GM21717 (cell line): Measurements from ENCODE around the gene MED13L.
"Not testable (repeated sequence)": the region's sequence is repeated elsewhere in the genome, so short reads cannot be mapped to it uniquely, and the experiment has no call there.

Experiments used
- ATAC-seq: cut with Tn5 transposase; IDR thresholded peaks from one replicate; pipeline ENCODE4 v1.9.1; 2021; ENCODE audit warnings: mild to moderate bottlenecking, moderate library complexity; ENCODE audit not compliant: unreplicated experiment

Gene MED13L

DNA sequence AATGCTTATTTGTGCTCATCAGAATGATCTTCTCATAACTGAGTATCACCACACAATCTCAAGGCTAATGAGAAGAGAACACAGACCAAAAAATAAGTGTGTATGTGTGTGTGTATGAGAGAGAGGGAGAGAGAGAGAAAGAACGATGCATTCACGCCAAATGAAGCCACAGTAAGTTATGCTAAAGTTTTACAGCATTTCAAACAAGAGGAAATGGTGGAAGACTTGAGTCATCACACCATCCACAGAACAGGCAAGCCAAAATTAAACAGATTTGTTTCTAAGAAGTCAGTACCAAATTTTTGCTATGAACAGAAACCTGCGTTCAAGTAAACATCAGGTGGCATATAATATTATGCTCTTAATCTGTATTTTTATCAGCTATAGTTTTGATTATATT lies 141.2 kb downstream of the MED13L start:
- ATAC-seq: no peak

DNA sequence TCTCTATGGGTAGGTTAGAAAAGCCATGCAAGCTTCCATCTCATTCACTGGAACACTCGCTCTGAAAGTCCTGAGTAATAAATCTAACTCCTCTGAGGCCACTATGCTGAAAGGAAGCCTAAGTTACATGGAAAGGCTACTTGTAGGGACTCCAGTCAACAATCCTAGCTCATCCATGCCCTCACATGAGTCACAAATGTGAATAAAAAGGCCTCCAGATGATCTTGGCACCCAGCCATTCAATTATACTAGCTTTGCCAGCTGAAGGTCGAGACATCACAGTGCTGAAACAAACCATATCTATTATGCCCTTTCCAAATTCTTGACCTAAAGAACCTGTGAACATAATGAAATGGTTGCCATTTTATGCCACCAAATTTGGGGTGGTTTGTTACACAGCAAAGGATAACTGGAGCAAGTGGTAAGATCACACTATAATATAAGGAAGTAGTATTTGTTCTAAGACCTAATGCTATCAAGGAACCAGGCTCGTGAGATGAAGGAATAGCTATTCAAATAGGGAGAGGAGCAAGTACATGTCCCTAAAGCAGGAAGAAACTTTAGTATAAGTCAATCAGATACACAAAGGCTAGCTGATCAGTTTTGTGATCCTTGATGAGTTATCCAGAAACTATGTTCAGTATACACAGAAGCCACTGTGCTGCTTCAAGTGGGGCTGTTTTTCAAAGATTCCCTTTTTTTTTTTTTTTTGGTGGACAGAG lies 142.1 kb downstream of the MED13L start:
- ATAC-seq: no peak

DNA sequence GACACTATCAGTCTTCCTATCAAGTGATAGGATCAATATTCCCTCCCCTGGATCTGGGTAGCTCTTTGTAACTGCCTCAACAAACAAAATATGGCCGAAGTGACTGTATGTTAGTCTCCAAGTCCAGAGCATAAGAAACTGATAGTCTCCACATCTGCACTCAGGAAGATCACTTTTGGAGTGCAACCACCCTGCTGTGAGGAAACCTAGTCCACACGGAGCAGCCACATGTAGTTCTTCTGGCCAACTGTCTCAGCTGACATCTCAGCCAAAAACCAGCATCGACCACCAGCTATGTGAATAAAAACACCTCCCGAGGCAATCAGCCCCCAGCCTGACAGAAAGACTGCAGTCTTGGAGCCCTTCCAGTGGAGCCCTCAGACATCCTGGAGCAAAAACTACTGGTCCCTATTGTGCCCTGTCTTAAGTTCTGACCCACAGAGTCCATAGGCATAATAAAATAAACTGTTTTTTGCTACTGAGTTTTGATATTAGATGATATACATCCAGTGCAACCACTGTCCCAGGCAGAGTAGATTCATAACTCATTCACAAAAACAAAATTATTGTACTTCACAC lies 143.8 kb downstream of the MED13L start:
- no peak for ATAC-seq

DNA sequence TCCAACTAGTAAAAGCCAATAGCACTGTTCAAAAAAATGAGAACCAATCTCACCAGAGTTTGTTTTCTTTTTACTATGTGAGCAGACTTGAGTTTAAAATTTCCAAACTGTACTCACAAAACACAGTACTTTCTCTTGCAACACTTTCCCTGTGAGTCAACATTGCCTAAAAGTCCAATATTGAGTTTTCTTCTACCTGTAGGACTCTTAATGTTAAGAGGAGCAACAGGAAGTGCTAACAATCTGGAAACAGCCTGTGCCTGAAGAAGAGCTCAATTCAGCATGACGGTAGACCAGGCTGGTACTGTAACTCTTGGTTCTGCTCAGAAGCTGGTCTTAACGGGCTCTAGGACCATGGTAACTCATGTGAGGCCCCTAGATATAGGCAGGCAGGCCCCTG lies 144.3 kb downstream of the MED13L start:
- no peak for ATAC-seq

DNA sequence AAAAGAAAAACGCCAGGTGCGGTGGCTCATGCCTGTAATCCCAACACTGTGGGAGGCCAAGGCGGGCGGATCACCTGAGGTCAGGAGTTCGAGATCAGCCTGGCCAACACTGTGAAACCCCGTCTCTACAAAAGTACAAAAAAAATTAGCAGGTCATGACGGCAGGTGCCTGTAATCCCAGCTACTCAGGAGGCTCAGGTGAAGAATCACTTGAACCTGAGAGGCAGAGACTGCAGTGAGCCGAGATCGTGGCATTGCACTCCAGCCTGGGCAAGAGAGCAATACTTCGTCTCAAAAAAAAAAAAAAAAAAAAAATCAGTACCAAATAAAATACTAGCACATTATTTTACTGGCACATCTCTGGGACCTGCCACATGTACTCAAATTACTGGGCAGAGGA lies 145.5 kb downstream of the MED13L start:
- not testable (repeated sequence) for ATAC-seq

DNA sequence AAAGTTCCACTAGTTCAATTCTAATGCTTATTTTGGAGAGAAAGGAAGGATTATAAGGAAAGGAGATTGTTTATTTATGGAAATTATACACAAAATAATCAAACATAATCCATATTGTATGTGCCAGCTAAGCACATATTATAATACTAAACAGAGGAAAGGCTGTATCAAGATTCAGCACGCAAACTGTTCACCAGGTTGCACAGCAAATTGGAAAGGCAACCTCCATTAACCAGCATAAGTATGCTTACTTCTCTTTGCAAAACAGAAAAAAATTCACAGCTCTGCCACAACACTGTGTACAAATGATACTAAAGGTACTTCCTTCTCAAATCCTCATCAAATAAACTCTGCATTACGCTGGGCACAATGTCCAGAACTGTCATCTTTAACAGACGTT lies 146.3 kb downstream of the MED13L start:
- ATAC-seq: no peak

DNA sequence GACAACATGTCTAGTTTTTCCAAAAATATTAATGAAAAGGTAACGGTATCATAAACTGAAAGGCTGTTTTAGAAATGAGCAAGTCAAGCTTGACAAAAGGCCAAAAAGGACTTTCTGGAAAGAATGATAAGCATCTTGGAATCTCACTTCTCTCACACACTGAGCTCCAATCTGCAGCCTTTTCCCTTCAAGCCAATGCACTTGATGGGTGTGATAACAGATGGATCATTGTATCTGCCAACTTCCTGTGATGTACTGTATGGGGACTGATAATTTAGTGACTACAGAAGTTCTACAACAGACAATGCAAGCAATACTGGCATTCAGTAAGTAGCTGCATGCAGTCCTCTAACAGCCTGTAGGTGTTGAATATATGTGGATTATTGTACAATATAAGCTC lies 147.1 kb downstream of the MED13L start:
- ATAC-seq: no peak

DNA sequence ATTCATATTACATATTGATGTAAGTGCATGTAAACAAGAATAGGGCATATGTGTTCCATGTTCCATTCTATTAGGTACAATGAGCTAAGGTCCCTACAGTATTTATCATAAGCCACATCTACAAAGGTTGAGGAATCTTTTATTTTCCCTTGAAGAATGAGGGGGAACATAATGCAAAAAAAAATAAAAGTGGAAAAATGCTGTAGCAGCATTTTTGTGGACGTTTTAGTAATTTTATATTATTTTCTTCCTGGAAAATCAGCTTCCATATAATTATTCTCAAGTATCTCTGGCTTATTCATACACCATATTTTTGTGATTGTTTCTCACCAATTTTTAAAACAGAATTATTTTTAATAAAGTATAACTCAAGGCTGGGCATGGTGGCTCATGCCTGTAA lies 148.7 kb downstream of the MED13L start:
- ATAC-seq: no peak

DNA sequence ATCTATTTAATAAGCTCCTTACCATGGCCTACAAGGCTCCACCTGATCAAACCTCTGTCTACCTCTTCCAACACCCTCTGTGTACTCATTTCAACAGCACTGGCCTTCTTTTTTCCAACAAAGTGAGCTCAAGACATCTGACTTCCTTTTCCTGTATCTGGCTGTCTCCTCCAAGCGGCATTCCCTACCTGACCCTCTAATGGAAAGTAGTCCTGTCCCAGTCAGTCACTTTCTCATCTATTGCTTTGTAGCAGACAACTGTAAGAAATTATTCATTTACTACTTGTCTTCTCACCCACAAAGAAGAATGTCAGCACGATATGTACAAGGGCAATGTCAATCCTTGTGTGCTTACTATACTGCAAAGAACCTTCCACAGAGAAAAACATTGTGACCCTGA lies 149.6 kb downstream of the MED13L start:
- no peak for ATAC-seq

DNA sequence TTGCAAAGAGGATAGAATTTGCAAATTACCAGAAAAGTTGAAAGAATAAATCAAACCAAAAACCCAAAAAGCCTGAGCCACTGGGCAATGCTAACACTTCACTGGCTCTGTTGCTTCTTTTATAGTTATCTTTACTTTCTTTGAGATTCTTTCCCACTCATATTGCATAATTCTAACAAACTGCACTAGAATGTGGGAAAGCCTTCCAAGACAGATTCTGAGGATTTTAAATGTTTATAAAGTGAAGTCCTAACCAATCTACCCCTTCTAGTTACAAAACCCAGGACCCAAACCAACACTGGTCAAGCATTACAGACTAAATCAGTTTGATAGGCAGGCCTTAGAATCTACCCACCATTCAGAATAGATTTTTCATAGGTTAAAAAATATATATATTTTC lies 150.9 kb downstream of the MED13L start:
- no peak for ATAC-seq

DNA sequence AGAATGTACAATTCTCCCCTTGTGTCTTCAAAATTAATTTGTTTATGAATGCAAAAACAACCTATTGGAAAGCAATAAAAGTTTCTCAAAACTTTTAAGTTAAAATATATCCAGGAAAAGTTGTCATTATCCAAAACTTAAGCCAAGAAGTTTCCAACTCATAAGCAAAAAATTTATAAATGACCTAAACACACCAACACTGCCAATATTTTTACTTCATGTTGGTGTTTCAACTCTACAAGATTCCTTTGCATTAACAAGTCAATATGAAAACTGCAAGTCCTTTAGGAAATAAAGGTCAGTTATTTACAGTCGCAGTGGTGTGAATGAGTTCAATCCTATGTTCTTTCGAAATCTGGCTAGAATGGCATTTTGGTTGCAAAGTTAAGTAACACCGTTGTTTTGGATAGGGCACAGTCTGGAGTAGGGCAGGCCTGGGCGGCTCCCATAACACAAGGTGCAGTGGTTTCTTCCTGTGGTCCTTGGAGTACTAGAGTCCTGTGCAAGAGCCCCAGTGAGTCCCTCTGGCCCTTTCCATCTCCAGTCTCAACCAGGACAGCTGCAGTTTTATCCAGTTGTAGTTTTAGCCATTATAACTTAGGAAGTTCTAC lies 151.4 kb downstream of the MED13L start:
- no peak for ATAC-seq

DNA sequence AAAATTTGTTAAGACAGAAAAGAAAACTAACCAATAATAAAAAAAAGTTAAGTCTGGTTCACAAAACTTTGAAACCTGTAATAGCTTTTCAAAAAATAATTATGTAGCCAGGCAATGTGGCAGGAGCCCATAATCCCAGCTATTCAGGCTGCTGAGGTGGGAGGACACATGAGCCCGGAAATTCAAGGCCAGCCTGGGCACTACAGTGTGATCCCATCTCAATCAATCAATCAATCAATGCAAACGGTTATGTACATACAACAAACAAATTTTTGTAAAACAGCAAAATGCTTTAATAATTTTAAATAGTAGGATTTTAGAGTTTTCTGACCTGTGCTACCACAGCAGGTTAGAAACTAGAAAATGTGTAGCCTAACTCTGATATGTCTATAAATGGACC lies 152.4 kb downstream of the MED13L start:
- no peak for ATAC-seq

DNA sequence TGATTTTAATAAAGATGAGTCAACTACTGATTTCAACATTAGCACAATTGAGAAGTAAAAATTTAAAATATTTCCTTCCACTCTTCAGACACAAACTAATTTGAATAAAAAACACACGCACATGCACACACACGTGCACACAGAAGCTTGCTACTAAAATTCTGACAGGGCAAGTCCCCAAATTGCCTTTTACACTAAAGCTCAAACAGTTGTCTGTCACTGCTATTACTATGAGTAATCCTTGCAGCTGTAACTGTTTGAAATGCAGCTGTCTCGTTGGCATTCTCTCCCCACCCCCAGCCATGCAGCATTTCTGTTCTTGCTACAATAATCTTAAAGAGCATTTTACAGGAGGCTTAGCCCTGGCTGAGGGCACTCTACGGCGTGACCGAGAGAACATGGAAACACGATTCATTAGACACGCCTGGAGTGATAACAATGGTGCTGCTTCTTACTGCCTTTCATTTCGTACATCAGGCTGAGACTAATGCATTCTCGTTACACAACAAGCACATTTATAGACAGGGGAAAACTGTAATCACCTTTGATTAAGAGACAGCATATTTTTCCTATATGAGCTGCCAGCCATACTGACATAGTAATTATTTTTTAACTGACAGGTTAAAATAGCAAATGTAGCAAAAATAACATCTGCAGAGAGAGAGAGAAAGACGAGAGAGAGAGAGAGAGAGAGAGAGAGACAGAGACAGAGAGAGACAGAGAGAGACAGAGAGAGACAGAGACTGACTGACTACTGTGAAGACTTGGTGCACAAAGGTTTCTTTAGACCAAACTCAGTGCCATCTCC lies 153.8 kb downstream of the MED13L start:
- peak; percentile 74 for ATAC-seq

DNA sequence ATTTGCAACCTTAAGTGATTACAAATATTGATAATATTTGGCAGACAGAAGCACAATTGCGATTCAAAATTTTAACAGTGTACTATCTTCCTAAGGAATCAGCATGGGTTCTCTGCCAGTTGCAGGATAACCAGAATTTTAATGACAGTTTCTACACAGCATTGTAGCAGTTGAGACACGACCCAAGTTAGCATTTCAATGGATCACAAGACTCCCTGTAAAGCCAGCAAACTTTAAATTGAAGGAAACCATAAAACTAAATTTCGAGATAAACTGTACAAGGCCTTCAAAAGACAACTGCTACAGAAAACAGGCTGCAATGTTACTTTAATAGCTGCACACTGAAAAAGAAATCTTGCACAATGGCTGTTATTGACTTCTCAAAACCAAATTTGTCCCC lies 154.9 kb downstream of the MED13L start:
- ATAC-seq: no peak

DNA sequence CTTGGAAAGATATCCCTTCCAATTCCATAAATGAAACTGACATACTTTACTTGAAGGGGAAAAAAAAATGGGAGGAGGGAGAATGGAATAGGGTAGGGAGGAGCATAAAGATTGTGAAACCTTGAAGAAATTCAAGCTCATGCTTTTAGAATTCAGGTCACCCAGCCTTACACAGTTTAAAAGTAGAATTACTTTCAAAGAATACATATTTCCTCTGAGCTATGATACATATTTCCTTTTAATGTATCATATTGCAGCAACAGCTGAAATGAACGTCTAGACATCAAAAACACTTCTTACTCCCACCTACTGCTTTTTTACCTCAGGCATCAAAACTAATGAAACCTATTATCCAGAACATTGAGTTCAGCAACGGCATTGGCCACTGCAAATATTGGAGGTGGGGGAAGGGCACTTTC lies 156.0 kb downstream of the MED13L start:
- ATAC-seq: no peak

DNA sequence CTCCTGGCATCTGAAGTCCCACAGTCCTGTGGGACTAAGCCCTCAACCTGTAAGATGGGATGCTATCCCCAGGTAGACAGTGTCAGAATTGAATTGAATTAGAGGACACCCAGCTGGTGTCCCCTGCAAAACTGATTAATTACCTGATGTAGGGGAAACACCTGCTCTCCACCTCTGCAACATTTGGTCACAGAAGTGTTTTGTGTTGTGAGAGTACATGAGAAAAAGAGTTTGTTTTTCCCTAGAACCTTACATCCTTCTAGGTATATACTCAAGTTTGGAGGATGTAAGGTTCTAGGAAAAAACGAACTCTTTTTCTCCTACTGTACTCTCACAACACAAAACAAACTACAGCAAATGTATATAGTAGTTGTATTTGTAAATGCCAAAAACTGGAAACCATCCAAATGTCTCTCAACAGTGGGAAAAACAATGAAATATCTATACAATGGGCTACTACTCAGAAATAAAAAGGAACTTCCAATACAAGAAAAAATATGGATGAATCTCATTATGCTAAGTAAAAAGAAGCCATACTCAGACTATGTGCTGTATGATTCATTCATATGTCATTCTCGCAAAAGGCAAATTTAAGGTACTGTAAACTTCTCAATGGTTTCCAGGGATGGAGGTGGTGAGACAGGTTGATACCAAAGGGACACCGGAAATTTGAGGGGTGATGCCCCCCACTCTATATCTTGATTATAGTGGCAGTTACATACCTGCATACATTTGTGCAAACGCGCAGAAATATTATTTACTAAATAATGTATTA lies 160.7 kb downstream of the MED13L start:
- ATAC-seq: no peak

DNA sequence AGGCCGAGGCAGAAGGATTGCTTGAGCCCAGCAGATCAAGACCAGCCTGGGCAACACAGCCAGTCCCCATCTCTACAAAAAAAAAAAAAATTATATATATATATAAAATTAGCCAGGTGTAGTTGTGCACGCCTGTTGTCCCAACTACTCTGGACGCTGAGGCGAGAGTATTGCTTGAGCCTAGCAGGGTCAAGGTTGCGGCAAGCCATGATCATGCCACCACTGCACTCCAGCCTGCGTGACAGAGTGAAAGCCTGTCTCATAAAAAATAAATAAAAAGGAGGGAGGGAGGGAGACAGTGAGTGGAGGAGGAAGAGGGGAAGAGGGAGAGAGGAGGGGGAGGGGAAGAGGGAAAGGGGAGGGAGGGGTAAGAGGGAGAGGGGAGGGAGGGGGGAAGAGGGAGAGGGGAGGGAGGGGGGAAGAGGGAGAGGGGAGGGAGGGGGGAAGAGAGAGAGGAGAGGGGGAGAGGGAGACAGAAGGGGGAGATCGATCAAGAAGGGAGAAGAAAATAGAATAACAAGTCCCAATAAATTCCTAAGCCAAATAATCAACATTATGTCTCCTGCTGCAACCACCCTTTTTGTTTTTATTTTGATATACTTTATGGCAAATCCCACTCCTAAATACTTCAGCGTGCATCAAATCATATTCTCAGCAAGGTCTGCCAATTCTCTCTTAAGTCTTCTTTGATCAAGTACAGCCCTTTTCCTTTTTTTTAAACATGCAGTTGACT lies 163.9 kb downstream of the MED13L start:
- no peak for ATAC-seq

DNA sequence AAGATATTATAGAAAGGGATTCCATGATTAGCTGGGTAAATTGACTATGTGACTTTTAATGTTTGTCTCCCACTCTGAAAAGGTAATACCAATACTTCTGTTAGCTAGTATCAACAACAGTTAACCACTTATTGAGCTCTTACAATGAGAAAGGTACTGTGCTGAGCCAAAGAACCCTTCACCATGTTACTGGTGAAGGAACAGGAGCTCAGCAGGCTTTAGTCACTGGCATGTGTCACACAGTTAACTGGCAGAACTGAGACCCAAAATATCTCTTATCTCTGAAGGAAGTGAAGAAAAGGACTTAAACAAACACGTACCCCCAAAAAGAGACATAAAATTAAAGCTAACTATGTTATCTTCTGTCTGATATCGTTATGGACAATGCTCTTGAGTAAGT lies 170.6 kb downstream of the MED13L start:
- ATAC-seq: no peak

DNA sequence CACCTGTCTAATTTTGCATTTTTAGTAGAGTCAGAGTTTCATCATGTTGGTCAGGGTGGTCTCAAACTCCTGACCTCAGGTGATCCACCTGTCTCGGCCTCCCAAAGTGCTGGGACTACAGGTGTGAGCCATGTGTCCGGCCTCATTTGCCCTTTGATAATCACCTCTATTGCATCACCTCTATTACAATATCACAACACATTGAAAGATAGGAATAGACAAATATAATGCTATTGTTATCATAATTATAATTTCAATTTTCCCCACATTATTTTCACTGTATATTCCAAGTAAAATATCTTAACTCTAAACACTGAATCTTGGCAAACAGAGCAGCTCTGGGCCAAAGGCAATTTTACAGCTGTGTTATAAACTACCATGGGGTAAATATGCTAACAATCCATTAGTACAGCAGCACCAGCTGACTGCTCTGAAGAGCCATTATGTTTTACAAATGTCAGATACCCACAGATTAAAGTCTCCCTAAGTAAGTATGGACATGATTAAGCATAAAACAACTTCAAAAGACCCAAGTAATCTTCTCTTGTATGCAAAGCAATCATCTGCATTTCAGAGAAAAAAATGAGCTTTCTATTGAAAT lies 173.2 kb downstream of the MED13L start:
- ATAC-seq: no peak

DNA sequence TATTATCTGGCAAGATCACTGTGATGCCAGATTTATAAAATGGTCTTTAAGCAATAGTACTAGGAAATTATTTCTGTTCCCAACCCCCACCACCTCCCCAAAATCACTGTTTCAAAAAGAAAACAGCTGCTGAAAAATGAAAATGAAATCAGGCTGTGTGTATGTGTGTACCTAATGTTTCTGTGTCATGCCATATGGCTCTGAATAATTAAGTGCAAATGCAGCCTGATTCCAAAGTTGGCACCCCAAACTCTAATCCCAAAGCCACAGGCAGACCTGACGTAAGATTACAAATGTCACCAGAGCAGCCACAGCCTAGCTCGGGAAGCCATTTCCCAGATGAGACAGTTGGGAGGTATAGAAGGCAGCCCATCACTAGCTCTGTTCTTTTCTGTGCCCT lies 175.5 kb downstream of the MED13L start:
- ATAC-seq: no peak
